Measurements from ENCODE around the gene FAM50A. TPM values are rescaled to one million over a fixed set of nuclear protein-coding genes. Genes with fewer than 3 reads are reported as not detected.

FAM50A gene
- total RNA-seq, 4 donors from 2014 or later = 39.9 to 130 (median 52.0) TPM

- in situ Hi-C loops (cut with MboI; ENCODE audit: low pct_ligation_motif_present in 1 of 4, low pct_unique_long_range_greater_than_20kb in 1 of 4, low sequenced_read_pairs in 3 of 4) (no loop called here), intact Hi-C loops (cut with DNase I; ENCODE audit: low total_unique reads) (no loop called here)
These were observed 12.6 kb upstream of the FAM50A start for GRCh38 chrX:154431341-154431740.

GRCh38 chrX:154432210-154432609, 11.7 kb upstream of the FAM50A start:
- Histone ChIP-seq H3K9me3 (no peaks in the 10 kb centered on the region), H3K27ac (no peak overlapping the region), H3K36me3 (no peaks in the 10 kb centered on the region), H3K27me3 (no peaks in the 10 kb centered on the region), H3K4me1 (peaks cover 0 to 18% (median 4%) of the 10 kb centered on the region in 4 donors), H3K4me3 (no peak overlapping the region)
- no peak for TF ChIP-seq POLR2AphosphoS5 (IDR thresholded peaks at IDR 0.05)
- no peak for TF ChIP-seq POLR2A (IDR thresholded peaks at IDR 0.05)
- TF ChIP-seq CTCF (IDR thresholded peaks at IDR 0.05) = no peak
- no peak for TF ChIP-seq EP300 (IDR thresholded peaks at IDR 0.05; ENCODE audit: low read depth)
- in situ Hi-C loops (cut with MboI; ENCODE audit: low pct_ligation_motif_present in 1 of 4, low pct_unique_long_range_greater_than_20kb in 1 of 4, low sequenced_read_pairs in 3 of 4) = no loop called here
- intact Hi-C loops (cut with DNase I; ENCODE audit: low total_unique reads) = no loop called here
- WGBS, 2 donors (ENCODE audit: low coverage in 1 of 2) = 82% methylated on average over 8 of the region's 8 CpGs; no CpG with 5 or more reads in 1 of the 2 donors
- DNase-seq = no peak

More at GRCh38 chrX:154431341-154431740, 12.6 kb upstream of the FAM50A start:
- 82% methylated on average over 5 of the region's 5 CpGs; no CpG with 5 or more reads in 1 of the 2 donors for WGBS, 2 donors (ENCODE audit: low coverage in 1 of 2)
- no peaks in the 10 kb centered on the region for H3K36me3 ChIP-seq
- H3K4me3 ChIP-seq = no peak overlapping the region
- TF ChIP-seq POLR2AphosphoS5 (IDR thresholded peaks at IDR 0.05) (no peak), CTCF (IDR thresholded peaks at IDR 0.05) (no peak), EP300 (IDR thresholded peaks at IDR 0.05; ENCODE audit: low read depth) (no peak)
- H3K9me3 ChIP-seq = no peaks in the 10 kb centered on the region
- no peak for DNase-seq
- no peaks in the 10 kb centered on the region for H3K27me3 ChIP-seq
- H3K27ac ChIP-seq = no peak overlapping the region
- H3K4me1 ChIP-seq = peaks cover 0 to 17% (median 4%) of the 10 kb centered on the region in 4 donors

GRCh38 chrX:154433605-154434004, 10.3 kb upstream of the FAM50A start:
- no peaks in the 10 kb centered on the region for H3K27me3 ChIP-seq
- H3K4me1 ChIP-seq = peaks cover 2 to 23% (median 5%) of the 10 kb centered on the region in 4 donors
- in situ Hi-C loops (cut with MboI; ENCODE audit: low pct_ligation_motif_present in 1 of 4, low pct_unique_long_range_greater_than_20kb in 1 of 4, low sequenced_read_pairs in 3 of 4) (no loop called here), intact Hi-C loops (cut with DNase I; ENCODE audit: low total_unique reads) (no loop called here)
- no peaks in the 10 kb centered on the region for H3K36me3 ChIP-seq
- no peak for DNase-seq
- WGBS, 2 donors (ENCODE audit: low coverage in 1 of 2) = 88% methylated on average over 7 of the region's 7 CpGs; no CpG with 5 or more reads in 1 of the 2 donors
- TF ChIP-seq EP300 (IDR thresholded peaks at IDR 0.05; ENCODE audit: low read depth) (no peak), POLR2AphosphoS5 (IDR thresholded peaks at IDR 0.05) (no peak), POLR2A (IDR thresholded peaks at IDR 0.05) (no peak), CTCF (IDR thresholded peaks at IDR 0.05) (no peak)
- no peak overlapping the region for H3K27ac ChIP-seq
- H3K4me3 ChIP-seq = no peak overlapping the region
- H3K9me3 ChIP-seq = no peaks in the 10 kb centered on the region

- Histone ChIP-seq H3K27me3 (no peaks in the 10 kb centered on the region), H3K27ac (no peak overlapping the region), H3K36me3 (no peaks in the 10 kb centered on the region), H3K9me3 (no peaks in the 10 kb centered on the region), H3K4me1 (peaks cover 3 to 22% (median 5%) of the 10 kb centered on the region in 4 donors), H3K4me3 (no peak overlapping the region)
- intact Hi-C loops (cut with DNase I; ENCODE audit: low total_unique reads) = no loop called here
- DNase-seq = no peak
- in situ Hi-C loops (cut with MboI; ENCODE audit: low pct_ligation_motif_present in 1 of 4, low pct_unique_long_range_greater_than_20kb in 1 of 4, low sequenced_read_pairs in 3 of 4) = no loop called here
- TF ChIP-seq POLR2A (IDR thresholded peaks at IDR 0.05) (no peak), CTCF (IDR thresholded peaks at IDR 0.05) (no peak), POLR2AphosphoS5 (IDR thresholded peaks at IDR 0.05) (no peak), EP300 (IDR thresholded peaks at IDR 0.05; ENCODE audit: low read depth) (no peak)
- 81% methylated on average over 7 of the region's 7 CpGs; no CpG with 5 or more reads in 1 of the 2 donors for WGBS, 2 donors (ENCODE audit: low coverage in 1 of 2)
These were observed 9.4 kb upstream of the FAM50A start for GRCh38 chrX:154434394-154435168.
